Stomach smooth muscle (tissue), 2 donors: Measurements from ENCODE around the gene C1GALT1C1.
"Not testable (repeated sequence)": the region's sequence is repeated elsewhere in the genome, so short reads cannot be mapped to it uniquely, and the experiment has no call there.

Experiments used
- H3K27ac ChIP-seq: one replicate; pipeline ENCODE4 v1.7.0; 2013; ENCODE audit warnings: mild to moderate bottlenecking, low read length, inconsistent platforms
- H3K27me3 ChIP-seq, 2 donors: one replicate each; pipeline ENCODE4 v1.7.0; 2013; ENCODE audit warnings: low read length in 2 of 2; ENCODE audit not compliant: insufficient read depth in 2 of 2, control insufficient read depth in 1 of 2
- H3K36me3 ChIP-seq, 2 donors: one replicate each; pipeline ENCODE4 v1.7.0; 2013; ENCODE audit warnings: low read length in 2 of 2; ENCODE audit not compliant: control insufficient read depth in 2 of 2, insufficient read depth in 2 of 2
- H3K4me1 ChIP-seq: one replicate; pipeline ENCODE4 v1.7.0; 2013; ENCODE audit warnings: low read length; ENCODE audit not compliant: control insufficient read depth, insufficient read depth
- H3K4me3 ChIP-seq, 2 donors: one replicate each; pipeline ENCODE4 v1.7.0; 2013; ENCODE audit warnings: low read length in 2 of 2
- H3K9ac ChIP-seq, 2 donors: one replicate each; pipeline ENCODE4 v1.7.0; 2013; ENCODE audit warnings: low read length in 2 of 2, mild to moderate bottlenecking in 1 of 2
- H3K9me3 ChIP-seq, 2 donors: one replicate each; pipeline ENCODE4 v1.7.0; 2013; ENCODE audit warnings: low read length in 2 of 2; ENCODE audit not compliant: control insufficient read depth in 2 of 2
- donor health status: healthy.
- donor health status: Pancreatic carcinoma.

C1GALT1C1 gene

GRCh38 chrX:120629667-120630537 lies at the start of gene C1GALT1C1:
Gene C1GALT1C1 (minus strand): TSS chrX:120630054. CDS start chrX:120627166, 2,888 bp downstream.
- H3K36me3 ChIP-seq: no peaks in the 10 kb centered on the region
- no peaks in the 10 kb centered on the region for H3K27me3 ChIP-seq
- H3K4me3 ChIP-seq: peak within 1 kb of the TSS; percentile 79 to 82
- H3K4me1 ChIP-seq: no peaks in the 10 kb centered on the region
- peak within 1 kb of the TSS; percentile 79 to 87 for H3K9ac ChIP-seq
- H3K27ac ChIP-seq: peak within 1 kb of the TSS; percentile 84
- H3K9me3 ChIP-seq: no peaks in the 10 kb centered on the region

- Histone ChIP-seq H3K4me3 (no peak overlapping the region), H3K9ac (no peak overlapping the region), H3K36me3 (no peaks in the 10 kb centered on the region), H3K27ac (no peak overlapping the region), H3K27me3 (peaks cover 0 to 2% of the 10 kb centered on the region in 2 donors), H3K9me3 (no peaks in the 10 kb centered on the region), H3K4me1 (no peaks in the 10 kb centered on the region)
These were observed 47.3 kb upstream of the C1GALT1C1 start for GRCh38 chrX:120677004-120677652.

DNA sequence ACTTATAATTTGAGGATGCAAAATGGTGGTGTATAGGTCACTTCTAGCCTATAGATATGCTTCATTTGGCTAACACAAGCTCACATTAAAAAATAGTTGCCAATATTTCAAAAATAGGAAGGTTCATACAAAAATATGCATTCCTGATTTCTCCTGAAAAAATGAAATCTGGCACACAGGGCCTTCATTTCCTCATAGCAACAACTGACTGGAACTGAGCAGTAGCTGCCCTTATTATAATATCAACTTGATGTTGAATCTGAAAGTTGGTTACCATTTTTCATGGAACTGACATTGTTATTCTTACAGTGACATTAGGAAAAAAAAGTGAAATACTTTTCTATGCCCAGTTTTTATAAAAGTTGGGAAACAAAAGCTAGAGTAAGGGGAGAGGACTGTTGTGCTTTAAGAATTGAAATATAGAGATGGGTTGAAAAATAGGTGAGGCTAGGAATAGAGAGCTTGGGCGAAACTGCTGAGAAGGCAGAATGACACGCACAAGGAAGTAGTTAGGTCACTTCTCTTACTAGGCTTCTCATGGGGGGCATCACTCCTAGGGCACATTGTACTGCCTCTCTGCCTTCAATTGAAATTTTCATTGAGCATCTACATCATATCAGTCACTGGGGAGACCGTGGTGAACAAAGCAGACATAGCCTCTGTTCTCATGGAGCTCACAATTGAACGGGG lies 43.1 kb upstream of the C1GALT1C1 start:
- Histone ChIP-seq H3K4me3 (no peak overlapping the region), H3K4me1 (no peaks in the 10 kb centered on the region), H3K27me3 (no peaks in the 10 kb centered on the region), H3K9ac (no peak overlapping the region), H3K27ac (no peak overlapping the region), H3K36me3 (no peaks in the 10 kb centered on the region), H3K9me3 (no peaks in the 10 kb centered on the region)

DNA sequence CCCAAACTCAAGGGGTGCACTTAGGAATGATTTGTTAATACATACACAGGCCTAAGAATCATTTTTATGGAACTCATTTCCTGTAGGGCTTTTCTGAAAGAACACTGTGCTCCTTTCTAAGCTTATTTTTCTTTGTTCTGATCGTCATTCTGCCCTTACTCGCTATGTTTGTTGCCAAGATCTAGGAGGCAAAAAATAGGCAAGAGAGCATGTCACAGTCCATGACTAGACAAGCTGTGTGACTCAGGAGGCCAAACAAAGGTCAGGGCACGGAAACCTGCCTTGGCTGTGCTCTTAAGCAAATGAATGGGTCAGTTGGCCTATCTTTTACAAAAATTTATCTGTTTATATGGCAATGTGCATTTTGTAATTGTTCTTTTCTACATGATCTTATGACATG lies 42.5 kb upstream of the C1GALT1C1 start:
- Histone ChIP-seq H3K27ac (no peak overlapping the region), H3K4me3 (no peak overlapping the region)

DNA sequence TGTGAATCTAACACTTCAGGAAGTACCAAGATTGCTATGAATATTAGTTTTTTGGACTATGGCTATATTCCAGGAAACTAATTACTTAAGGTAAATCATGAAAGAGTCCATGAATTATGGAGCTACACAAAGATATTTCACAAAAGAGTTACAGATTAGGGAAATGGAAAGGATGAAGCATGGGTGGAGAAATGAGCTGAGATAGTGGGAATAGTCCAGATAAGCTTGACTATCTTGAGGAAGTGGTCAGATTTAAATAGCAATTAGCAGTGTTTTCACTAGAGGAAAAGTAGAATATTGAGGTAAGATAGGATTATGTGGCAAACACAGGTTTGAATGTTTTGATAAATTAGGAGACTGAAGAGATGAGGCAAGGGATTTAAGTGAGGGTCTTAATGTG lies 42.1 kb upstream of the C1GALT1C1 start:
- H3K36me3 ChIP-seq: no peaks in the 10 kb centered on the region
- H3K9me3 ChIP-seq: no peaks in the 10 kb centered on the region
- no peaks in the 10 kb centered on the region for H3K4me1 ChIP-seq
- H3K9ac ChIP-seq: no peak overlapping the region
- H3K27ac ChIP-seq: no peak overlapping the region
- no peak overlapping the region for H3K4me3 ChIP-seq
- no peaks in the 10 kb centered on the region for H3K27me3 ChIP-seq

More for the DNA sequence above, 42.5 kb upstream of the C1GALT1C1 start:
- H3K4me1 ChIP-seq: no peaks in the 10 kb centered on the region
- no peaks in the 10 kb centered on the region for H3K36me3 ChIP-seq
- H3K9me3 ChIP-seq: no peaks in the 10 kb centered on the region
- H3K27me3 ChIP-seq: no peaks in the 10 kb centered on the region
- H3K9ac ChIP-seq: no peak overlapping the region

DNA sequence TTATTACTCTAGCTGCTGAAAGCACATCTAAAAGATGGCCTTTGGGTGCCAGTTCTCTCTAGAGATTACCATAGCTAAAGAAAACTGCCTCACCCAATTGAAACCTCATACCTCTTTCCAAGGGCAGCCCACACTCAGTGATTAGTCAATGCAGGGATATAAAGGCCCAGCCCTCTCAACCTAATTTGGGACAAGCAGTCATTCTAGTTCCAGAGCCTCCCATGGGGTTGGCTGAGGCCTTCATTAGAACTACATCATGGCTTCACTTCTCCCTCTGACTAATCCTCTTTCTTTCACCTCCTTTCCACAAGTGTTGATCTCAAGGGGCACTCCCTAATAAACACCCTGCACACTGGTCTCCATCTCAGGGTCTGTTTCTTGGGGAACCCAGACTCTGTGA lies 38.5 kb upstream of the C1GALT1C1 start:
- H3K36me3 ChIP-seq: no peaks in the 10 kb centered on the region
- no peak overlapping the region for H3K9ac ChIP-seq
- no peak overlapping the region for H3K4me3 ChIP-seq
- no peaks in the 10 kb centered on the region for H3K27me3 ChIP-seq
- no peaks in the 10 kb centered on the region for H3K9me3 ChIP-seq
- H3K27ac ChIP-seq: no peak overlapping the region
- H3K4me1 ChIP-seq: no peaks in the 10 kb centered on the region

- H3K9ac ChIP-seq, H3K4me1 ChIP-seq, H3K27ac ChIP-seq, H3K9me3 ChIP-seq, H3K36me3 ChIP-seq, H3K27me3 ChIP-seq, H3K4me3 ChIP-seq: not testable (repeated sequence)
These were observed 34.7 kb upstream of the C1GALT1C1 start for GRCh38 chrX:120664535-120664934.

- no peaks in the 10 kb centered on the region for H3K27me3 ChIP-seq
- no peak overlapping the region for H3K4me3 ChIP-seq
- no peak overlapping the region for H3K9ac ChIP-seq
- no peak overlapping the region for H3K27ac ChIP-seq
- H3K36me3 ChIP-seq: no peaks in the 10 kb centered on the region
- no peaks in the 10 kb centered on the region for H3K9me3 ChIP-seq
- H3K4me1 ChIP-seq: no peaks in the 10 kb centered on the region
These were observed 34.2 kb upstream of the C1GALT1C1 start for GRCh38 chrX:120664081-120664480.

GRCh38 chrX:120662662-120663061 lies 32.8 kb upstream of the C1GALT1C1 start:
- Histone ChIP-seq H3K27me3 (no peaks in the 10 kb centered on the region), H3K9me3 (no peaks in the 10 kb centered on the region), H3K4me3 (no peak overlapping the region), H3K4me1 (no peaks in the 10 kb centered on the region), H3K9ac (no peak overlapping the region), H3K27ac (no peak overlapping the region), H3K36me3 (no peaks in the 10 kb centered on the region)

GRCh38 chrX:120660637-120661036 lies 30.8 kb upstream of the C1GALT1C1 start:
- Histone ChIP-seq H3K9ac (no peak overlapping the region), H3K36me3 (no peaks in the 10 kb centered on the region), H3K4me1 (no peaks in the 10 kb centered on the region), H3K4me3 (no peak overlapping the region), H3K27me3 (peaks cover 0 to 3% of the 10 kb centered on the region in 2 donors), H3K27ac (no peak overlapping the region), H3K9me3 (no peaks in the 10 kb centered on the region)
